Central memory CD4-positive, alpha-beta T cell (primary cell): ENCODE measurements around the gene SLK.

ENCODE experiments used
- DNase-seq: peaks from one replicate; pipeline ENCODE4 v3.0.0; 2022
- total RNA-seq, 3 experiments: gene quantifications; one replicate each; lab custom pipeline; 2026; lab: John Stamatoyannopoulos, UW

SLK gene
- total RNA-seq: 125 to 188 (median 135) reads per million in 3 experiments

DNA sequence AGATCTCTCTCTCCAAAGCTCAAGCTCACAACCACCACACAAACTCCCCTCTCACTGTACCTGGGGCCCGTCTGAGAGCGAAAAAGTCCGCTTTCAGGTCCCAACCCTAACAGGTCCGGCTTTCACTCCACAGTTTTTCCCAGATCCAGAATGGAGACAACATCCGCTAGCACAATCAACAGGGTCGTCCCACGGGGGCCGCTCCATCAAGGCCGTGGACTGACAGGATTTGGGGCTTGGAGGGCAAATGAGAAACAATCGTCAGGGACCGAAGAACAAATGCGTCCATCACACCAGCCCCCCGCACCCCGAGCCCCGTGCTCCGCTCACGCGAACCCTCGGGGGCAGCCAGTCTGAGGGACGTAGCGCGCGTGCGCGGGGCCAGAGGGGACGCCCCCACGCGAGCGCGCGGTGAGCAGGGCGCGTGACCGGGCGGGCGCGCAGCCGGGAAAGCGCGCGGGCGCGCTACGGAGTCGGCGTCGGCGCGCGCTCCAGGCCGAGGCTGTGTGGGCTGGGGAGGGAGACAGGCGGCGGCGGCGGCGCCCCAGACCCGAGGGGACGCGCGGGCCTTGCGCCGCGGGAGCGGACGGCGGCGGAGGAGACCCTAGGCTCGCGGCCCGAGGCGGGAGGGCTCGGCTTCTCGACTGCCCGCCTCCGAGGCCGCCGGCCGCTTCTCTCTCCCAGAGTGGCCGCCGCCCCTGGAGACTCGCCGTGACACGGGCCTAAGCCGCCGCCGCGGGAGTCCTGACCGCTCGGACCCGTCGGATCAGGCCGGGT lies at the start of gene SLK:
TSS of gene SLK (plus strand) at position 470 of the 777 bp plus-strand sequence. CDS start 606 bp downstream, outside the sequence.
- DNase-seq: peak; percentile 83

DNA sequence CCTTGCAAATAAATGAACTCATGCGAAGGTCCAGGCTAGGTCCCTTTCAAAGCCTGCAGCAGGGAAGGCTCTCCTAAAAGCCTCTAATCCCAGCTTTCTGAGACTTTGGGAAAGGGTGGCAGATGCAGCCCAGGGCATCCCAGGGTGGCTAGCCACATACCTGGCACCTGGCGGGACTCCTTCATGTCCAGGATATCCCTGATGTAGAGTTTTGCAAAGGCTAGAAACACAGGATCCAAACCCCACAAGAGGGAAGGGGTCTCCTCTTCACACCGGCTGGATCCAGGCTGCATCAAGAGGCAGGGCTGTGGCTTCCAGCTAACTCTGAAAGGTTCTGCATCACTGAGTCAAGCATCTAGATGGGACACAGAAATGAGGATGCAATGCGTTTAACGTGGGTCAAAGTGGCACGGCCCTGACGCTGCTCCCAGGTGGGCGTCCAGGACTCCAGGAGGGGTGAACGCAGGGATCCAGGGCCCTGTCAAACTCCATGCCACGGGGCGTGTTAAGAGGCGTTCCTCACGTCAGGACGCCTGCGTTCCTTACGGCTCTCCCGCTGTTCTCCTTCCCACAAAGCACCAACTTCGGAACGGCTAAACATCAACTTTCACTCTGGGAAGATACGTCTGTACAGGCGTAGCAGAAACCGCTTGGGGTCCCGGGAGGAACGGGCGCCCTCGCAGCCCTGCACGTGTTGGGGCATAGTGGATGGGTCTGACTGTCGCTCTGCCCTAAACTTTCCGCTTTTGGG lies 49.5 kb upstream of the SLK start:
- no peak for DNase-seq

DNA sequence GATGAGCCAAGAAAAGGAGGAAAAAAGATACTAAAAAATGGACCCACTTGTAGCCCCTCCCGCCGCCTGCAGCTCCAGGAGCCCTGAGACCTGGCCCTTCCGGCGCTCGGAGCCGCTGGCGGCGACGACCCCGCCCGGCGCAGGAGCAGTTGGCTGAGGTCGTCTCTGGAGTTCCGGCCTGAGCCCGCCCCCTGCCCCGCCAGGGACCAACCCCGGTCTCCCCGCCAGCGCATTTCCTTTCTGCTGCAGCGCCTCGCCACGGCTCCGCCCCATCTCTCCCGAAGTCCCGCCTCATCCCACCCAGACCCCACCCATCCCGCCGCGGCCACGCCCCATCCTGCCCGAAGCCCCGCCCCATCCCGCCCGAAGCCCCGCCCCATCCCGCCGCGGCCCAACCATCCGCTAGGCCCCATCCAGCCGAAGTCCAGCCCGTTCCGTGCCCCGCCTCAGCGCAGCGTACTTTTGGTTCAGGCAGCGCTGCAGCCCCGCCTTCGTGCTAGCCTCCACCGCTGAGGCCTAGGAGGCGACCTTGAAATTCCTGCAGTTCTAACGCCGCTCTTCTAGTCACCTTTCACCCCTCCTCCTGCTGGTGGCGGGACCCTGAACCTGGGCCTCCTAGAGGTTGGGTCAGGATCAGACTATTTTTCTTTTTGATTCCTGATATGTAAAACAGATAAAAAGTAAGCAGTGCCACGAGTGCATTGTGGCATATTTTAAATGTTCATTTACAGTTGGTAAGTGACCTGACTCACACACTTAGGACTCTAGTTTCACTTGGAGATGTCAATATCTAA lies 48.7 kb upstream of the SLK start, which contains the start of gene STN1:
TSS of gene STN1 (minus strand) at position 132 of the 794 bp plus-strand sequence. CDS start 590 bp downstream, outside the sequence.
- peak; percentile 95 for DNase-seq

DNA sequence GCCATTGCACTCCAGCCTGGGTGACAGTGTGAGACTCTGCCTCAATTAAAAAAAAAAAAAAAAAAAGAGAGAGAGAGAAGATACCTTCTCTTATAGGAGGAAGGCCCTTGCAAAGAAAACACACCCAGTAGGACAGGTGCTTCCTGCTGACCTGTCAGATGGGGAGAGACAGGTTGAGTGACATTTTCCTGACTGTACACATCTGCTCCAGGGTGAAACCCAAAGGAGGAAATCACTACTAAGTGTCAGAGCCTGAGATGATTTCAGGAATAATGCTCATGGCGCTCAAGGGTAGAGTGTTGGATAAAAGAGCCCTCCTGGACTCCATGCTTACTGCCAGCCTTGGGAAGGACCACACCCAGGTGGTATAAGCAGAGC lies 47.3 kb upstream of the SLK start:
- DNase-seq: no peak

- no peak for DNase-seq
These were observed 45.7 kb upstream of the SLK start for GRCh38 chr10:103921248-103921647.

- DNase-seq: no peak
These were observed 45.2 kb upstream of the SLK start for GRCh38 chr10:103921750-103922195.

- no peak for DNase-seq
These were observed 44.3 kb upstream of the SLK start for GRCh38 chr10:103922659-103923058.

GRCh38 chr10:103923502-103923901 lies 43.4 kb upstream of the SLK start:
- DNase-seq: no peak

- no peak for DNase-seq
These were observed 41.3 kb upstream of the SLK start for GRCh38 chr10:103925591-103925990.

- DNase-seq: no peak
These were observed 40.1 kb upstream of the SLK start for GRCh38 chr10:103926722-103927319.

GRCh38 chr10:103928784-103929183 lies 38.2 kb upstream of the SLK start:
- no peak for DNase-seq

DNA sequence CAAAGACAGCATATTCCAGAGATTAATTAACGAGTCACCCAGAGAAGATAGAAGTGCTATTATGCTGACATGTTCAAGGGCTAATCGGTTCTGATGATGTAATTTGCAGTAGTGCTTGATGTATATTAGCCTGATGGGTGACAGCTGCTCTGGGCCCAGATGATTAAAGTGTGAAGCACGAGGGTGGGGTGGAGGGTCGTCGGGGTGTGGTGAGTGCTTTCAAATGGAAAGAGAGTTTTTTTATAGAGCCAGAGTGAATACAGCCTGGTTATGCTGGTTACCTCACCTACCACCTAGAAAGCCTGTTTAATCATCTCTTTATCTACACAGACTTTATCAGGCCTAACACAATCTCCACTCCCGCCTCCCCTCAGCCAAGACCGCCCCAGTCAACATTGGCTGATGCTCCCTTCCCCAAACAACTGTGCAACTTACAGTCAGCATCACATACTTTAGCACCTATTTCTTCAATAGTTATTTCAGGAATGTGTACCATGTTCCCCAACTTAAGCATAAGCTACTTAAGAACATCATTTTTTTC lies 37.5 kb upstream of the SLK start:
- DNase-seq: no peak

DNA sequence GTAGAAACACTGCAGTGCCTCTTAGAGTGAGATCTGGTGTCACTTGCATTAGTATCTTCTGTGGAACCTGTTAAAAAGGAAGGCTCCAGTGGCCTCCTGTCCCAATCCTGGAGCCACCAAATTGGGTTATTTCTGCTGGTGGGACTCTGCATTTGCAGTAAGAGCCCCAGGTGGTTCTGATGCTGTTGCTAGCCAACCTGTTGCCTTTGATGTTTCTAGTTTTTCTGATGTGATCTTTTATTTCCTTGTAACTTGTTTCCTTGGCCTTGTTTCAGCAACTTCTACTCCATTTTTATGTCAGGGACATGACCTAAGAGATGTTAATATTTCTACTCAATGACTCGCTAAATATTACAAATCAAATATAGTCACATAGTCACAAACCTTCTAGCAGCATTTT lies 36.5 kb upstream of the SLK start:
- DNase-seq: no peak

DNA sequence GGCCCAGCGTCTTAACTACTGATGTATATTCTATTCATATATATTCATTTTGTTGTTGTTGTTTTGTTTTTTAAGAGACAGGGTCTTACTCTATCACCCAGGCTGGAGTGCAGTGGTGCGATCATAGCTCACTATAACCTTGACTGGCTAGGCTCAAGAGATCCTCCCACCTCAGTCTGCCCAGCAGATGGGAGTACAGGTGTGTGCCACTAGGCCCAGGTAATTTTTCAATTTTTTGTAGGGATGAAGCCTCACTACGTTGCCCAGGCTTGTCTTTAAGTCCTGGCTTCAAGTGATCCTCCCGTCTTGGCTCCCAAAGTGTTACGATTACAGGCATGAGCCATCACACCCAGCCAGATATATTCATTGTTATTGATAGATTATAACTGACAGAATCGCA lies 36.1 kb upstream of the SLK start:
- no peak for DNase-seq

DNA sequence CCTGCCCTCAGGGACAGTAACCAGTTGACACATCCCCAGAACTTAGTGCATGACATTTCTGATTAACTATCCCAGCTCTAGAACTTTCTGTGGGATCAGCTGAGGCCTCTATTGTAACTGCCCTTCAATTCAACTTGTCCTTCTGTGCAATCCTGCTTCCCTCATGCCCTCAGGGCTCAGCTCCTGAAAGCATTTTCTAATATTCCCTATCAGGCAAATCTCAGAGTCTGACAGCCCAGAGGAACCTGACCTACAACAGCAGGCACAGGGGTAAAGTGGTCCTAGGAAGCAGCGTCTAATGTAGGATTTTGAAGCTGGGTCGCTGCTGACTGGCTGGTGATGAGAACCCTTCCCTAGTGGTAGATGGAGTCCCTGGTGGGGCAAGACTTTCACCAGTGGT lies 35.3 kb upstream of the SLK start:
- DNase-seq: no peak

DNA sequence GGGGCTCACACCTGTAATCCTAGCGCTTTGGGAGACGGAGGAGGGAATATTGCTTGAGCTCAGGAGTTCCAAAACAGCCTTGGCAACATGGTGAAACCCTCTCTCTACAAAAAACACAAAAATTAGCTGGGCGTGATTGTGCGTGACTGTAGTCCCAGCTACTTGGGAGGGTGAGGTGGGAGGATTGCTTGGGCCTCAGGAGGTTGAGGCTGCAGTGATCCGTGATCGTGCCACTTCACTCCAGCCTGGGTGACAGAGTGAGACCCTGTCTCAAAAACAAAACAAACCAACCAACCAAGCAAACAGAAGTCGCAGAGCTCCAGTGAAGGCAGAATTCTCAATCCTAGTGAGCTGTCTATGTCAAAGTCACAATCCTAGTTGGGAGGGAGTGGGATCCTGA lies 34.7 kb upstream of the SLK start:
- DNase-seq: no peak

- no peak for DNase-seq
These were observed 34.0 kb upstream of the SLK start for GRCh38 chr10:103932971-103933370.

DNA sequence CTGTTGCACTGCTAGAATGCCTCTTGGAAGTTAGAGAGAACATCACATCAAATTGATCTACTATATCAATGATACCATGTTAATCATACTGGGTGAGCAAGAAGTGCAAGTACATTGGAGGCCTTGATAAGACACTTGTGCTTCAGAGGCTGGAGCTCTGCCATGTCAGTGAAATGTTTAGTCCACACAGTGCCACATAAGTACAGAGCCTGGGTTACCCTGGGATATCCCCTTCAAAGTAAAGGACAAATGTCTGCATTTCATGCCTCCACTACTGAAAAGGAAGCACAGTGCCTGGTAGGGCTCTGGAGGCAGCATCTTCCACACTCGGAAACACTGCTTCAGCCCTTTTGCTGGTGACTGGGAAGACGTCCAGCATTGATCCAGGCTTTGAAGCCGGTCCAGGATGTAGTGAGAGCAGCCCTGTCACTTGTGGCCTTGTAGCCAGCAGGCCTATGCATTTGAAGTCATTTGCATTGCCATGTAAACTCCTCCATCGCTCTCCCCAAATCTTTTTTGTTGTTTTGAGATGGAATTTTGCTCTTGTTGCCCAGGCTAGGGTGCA lies 33.3 kb upstream of the SLK start:
- no peak for DNase-seq

DNA sequence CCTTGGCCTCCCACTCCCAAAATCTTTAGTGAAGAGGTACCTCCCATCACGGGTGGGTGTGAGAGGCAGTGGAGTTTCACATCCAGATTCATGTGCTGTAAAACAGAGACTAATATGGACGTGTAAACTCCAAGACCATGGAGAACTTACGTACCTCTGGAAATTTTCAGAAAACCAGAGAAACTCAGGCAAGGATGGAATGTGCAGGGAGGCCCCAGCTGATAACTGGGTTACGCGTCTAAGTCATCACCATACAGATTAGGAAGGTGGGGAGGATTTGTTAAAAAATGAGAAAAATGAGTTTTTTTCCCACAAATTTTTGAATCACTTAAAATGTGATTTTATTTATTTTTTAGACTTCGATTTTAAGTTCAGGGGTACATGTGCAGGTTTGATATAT lies 32.6 kb upstream of the SLK start:
- no peak for DNase-seq

DNA sequence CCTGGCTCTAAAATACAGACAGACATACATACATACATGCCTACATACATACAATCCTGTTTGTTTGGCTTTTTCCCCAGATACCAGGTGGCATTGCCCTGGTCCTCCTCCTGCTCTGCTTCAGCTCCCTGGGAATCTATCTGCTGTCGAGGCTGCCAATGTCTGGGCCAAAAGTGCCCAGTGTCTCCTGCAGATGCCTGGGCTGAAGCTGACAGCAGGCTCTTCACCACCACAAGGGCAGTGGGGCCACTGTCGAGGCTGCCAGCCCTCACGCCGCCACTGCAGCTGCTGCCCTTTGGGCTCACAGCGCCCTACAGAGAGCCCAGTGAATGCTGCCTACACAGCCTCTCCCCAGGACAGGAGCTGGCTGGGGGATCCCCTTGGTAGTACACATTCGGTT lies 30.9 kb upstream of the SLK start:
- DNase-seq: no peak

DNA sequence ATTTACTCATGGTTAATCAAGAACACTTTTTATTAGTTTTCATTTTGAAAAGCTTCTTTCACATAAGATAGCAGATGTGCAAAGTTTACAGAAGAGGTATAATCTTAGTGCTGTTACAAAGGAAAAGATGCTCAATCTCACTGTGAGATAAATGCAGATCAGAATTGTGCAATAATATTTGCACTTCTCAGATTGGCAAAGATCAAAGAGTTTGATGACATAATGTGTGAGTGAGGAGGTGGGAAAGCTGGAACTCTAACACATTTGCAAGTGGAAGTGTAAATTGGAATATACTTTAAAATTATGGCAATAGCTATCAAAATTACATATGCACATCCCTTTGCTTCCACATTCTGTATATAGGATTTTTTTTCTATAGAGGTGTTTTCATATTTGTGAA lies 27.4 kb upstream of the SLK start:
- no peak for DNase-seq

- DNase-seq: no peak
These were observed 25.1 kb upstream of the SLK start for GRCh38 chr10:103941801-103942200.
